Measurements from ENCODE around the gene AFMID. TPM values are rescaled to one million over a fixed set of nuclear protein-coding genes. Genes with fewer than 3 reads are reported as not detected.

The AFMID gene
- total and polyA plus RNA-seq, 9 of the 15 experiments (the other 6 are each of a cell fraction or from before 2014, with no cell fraction given) = 62.1 to 188 (median 74.4) TPM

DNA sequence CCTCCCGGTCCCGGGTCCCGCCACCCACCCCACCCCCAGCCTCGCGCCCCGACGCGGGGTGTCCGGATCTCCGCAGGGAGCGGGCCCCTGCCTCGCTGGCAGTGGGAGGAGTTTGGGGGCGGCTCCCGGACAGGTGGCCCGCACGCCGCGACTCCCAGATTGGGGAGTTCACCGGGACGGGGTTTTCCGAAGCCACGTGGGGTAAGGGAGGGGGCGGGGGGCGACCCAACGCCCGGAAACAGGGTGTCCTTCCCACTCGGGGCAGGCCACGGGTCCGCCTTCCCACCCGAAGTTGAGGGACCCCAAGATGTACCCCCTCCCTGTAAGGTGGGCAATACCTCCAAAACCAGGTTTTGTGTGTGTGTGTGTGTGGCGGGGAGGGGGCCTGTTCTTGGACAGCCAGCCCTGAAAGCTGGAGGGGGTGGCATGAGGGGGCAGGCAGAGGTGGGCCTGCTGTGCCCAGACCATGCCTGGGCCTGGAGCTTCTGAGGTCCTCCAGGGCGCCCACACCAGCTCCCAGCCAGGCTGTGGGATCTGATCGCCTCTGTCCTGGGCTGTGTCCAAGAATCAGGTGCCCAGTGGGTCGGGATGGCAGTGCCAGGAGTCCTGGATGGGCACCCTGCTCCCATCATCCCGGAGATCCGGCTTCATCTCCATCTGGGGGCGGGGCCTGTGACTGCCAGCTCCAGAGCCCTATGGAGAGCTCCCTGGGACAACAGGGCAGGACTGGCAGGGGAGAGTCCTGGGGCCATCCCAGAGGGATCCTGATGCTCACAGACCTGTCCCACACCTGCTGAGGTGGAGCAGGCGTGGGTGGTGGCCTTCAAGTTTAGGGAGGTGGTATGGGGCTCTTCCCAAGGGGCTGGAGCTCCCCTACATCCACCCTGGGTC, 18.0 kb upstream of the AFMID start (continued):
- TF ChIP-seq, protein P1, sequence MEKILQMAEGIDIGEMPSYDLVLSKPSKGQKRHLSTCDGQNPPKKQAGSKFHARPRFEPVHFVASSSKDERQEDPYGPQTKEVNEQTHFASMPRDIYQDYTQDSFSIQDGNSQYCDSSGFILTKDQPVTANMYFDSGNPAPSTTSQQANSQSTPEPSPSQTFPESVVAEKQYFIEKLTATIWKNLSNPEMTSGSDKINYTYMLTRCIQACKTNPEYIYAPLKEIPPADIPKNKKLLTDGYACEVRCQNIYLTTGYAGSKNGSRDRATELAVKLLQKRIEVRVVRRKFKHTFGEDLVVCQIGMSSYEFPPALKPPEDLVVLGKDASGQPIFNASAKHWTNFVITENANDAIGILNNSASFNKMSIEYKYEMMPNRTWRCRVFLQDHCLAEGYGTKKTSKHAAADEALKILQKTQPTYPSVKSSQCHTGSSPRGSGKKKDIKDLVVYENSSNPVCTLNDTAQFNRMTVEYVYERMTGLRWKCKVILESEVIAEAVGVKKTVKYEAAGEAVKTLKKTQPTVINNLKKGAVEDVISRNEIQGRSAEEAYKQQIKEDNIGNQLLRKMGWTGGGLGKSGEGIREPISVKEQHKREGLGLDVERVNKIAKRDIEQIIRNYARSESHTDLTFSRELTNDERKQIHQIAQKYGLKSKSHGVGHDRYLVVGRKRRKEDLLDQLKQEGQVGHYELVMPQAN (IDR thresholded peaks at IDR 0.05; ENCODE audit: borderline replicate concordance) = peak; percentile 73
- TF ChIP-seq CSDE1 (IDR thresholded peaks at IDR 0.05) = no peak

DNA sequence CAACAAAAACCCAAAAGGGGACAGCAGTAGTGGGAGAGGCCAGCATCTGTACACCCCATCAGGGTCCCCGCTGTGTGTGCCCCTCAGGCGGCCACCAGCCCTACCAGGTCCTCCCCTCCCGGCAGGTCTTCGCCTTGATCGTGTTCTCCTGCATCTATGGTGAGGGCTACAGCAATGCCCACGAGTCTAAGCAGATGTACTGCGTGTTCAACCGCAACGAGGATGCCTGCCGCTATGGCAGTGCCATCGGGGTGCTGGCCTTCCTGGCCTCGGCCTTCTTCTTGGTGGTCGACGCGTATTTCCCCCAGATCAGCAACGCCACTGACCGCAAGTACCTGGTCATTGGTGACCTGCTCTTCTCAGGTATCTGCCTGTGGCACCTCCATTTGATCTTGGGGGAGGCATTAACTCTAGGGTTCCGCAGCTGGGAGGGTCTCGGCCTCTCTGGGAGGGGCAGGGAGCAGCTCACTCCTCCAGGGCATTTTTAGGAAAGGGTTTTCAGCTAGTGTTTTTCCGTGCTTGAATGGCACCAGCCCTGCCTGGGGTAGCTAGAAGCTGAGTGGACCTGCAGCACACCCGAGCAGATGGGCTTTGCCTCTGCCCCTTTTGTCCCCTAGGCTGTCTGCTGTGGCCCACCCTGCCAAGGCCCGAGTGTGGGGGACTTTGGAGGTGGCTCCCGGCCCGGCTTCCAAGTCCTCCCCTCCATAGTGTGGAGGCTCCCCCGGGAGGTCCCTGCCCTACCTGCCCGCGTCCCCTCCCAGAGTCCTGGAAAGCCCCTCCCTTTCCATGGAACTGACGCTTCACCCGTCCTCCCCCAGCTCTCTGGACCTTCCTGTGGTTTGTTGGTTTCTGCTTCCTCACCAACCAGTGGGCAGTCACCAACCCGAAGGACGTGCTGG, 16.2 kb upstream of the AFMID start:
- Histone ChIP-seq H2AFZ (ENCODE audit: low read depth, low read length) (no peak overlapping the region), H3K4me1 (replicated peaks in 1 of 2; ENCODE audit: control insufficient read depth in 2 of 2, insufficient read depth in 2 of 2, low read length in 2 of 2) (peaks cover 16 to 75% of the 10 kb centered on the region in 2 experiments; a peak in 4 of 5 replicates), H3K4me2 (ENCODE audit: insufficient read depth, low read length) (no peak overlapping the region), H3K4me3 (no peak overlapping the region), H3K9me3 (replicated peaks; ENCODE audit: control insufficient read depth, insufficient read depth, low read depth, low read length) (no peaks in the 10 kb centered on the region), H3K9me1 (ENCODE audit: control insufficient read depth, insufficient read depth, low read length) (peaks cover 5% of the 10 kb centered on the region), H3K9ac (ENCODE audit: insufficient read depth in 1 of 2, low read depth in 2 of 2, low read length in 2 of 2) (peak overlapping the region in 1 of 2 experiments; percentile 73; a peak in 2 of 4 replicates), H3K27ac (ENCODE audit: extremely low read depth, low read depth, low read length) (no peak overlapping the region; the same call in 2 of the 3 replicates), H4K20me1 (replicated peaks; ENCODE audit: control insufficient read depth, insufficient read depth, low read length) (peaks cover 17% of the 10 kb centered on the region), H3K27me3 (ENCODE audit: control insufficient read depth in 2 of 2, insufficient read depth in 2 of 2, low read length in 2 of 2) (no peaks in the 10 kb centered on the region), H3K36me3 (ENCODE audit: control insufficient read depth, insufficient read depth, low read length) (peaks cover 66% of the 10 kb centered on the region; the same call in 2 of the 3 replicates), H3K79me2 (ENCODE audit: control insufficient read depth, insufficient read depth, low read length) (peaks cover 38% of the 10 kb centered on the region)
- WGBS (ENCODE audit: insufficient coverage, low coverage, missing lambda C conversion rate) = 87% methylated on average over 18 of the region's 31 CpGs
- ChIA-PET CTCF (ENCODE audit: low intra/inter-chr PET ratio) (no interaction called here), POLR2A (interaction anchor here (0.7 to 2.4 kb wide), 7 partner anchors 13 to 102 kb away, joined by 3 to 16 read pairs (median 3); partner anchors contain the start of genes AFMID and TK1)
- ATAC-seq (no peak), FAIRE-seq (no peak), DNase-seq (ENCODE audit: extremely low read depth in 1 of 4, low spot score in 3 of 4) (no peak)
- intact Hi-C loops (cut with micrococcal nuclease) (no loop called here), in situ Hi-C loops (cut with MboI) (loop anchor here (5.0 kb wide), 1 partner anchor 59 kb away; no protein-coding TSS in a partner anchor)
- BruUV-seq (replicated peaks) = no TSS peak
- TF ChIP-seq ZNF79 (CRISPR knock-in tag; IDR thresholded peaks at IDR 0.05; ENCODE audit: low read depth) = no peak
- TF ChIP-seq MAZ (CRISPR knock-in tag; conservative IDR thresholded peaks at IDR 0.05 in 1 of 2, IDR thresholded peaks at IDR 0.05 in 1 of 2) = peak in 1 of 2 experiments; percentile 17; a peak in 1 of 4 replicates
- TF ChIP-seq, protein P2, sequence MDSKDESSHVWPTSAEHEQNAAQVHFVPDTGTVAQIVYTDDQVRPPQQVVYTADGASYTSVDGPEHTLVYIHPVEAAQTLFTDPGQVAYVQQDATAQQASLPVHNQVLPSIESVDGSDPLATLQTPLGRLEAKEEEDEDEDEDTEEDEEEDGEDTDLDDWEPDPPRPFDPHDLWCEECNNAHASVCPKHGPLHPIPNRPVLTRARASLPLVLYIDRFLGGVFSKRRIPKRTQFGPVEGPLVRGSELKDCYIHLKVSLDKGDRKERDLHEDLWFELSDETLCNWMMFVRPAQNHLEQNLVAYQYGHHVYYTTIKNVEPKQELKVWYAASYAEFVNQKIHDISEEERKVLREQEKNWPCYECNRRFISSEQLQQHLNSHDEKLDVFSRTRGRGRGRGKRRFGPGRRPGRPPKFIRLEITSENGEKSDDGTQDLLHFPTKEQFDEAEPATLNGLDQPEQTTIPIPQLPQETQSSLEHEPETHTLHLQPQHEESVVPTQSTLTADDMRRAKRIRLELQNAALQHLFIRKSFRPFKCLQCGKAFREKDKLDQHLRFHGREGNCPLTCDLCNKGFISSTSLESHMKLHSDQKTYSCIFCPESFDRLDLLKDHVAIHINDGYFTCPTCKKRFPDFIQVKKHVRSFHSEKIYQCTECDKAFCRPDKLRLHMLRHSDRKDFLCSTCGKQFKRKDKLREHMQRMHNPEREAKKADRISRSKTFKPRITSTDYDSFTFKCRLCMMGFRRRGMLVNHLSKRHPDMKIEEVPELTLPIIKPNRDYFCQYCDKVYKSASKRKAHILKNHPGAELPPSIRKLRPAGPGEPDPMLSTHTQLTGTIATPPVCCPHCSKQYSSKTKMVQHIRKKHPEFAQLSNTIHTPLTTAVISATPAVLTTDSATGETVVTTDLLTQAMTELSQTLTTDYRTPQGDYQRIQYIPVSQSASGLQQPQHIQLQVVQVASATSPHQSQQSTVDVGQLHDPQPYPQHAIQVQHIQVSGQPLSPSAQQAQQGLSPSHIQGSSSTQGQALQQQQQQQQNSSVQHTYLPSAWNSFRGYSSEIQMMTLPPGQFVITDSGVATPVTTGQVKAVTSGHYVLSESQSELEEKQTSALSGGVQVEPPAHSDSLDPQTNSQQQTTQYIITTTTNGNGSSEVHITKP (IDR thresholded peaks at IDR 0.05; ENCODE audit: partially characterized antibody) = peak; percentile 16
- TF ChIP-seq ZNF354B (CRISPR knock-in tag; IDR thresholded peaks at IDR 0.05) = no peak
- no peak for TF ChIP-seq ESRRA (IDR thresholded peaks at IDR 0.05; ENCODE audit: borderline replicate concordance, low read depth)
- TF ChIP-seq RBFOX2 (IDR thresholded peaks at IDR 0.05; ENCODE audit: low read depth, low read length) = peak; percentile 45
- peak; percentile 77 for TF ChIP-seq POLR2G (IDR thresholded peaks at IDR 0.05; ENCODE audit: low read depth, low read length)
- TF ChIP-seq GABPB1 (CRISPR knock-in tag; IDR thresholded peaks at IDR 0.05) = 0 out of 2 replicates have a peak, but pooled peaks have one; percentile 21
- no peak for TF ChIP-seq LARP7 (IDR thresholded peaks at IDR 0.05)
- TF ChIP-seq POLR2A (conservative IDR thresholded peaks at IDR 0.05) = peak; percentile 6; the same call in 1 of the 2 replicates
- no peak for TF ChIP-seq BMI1 (IDR thresholded peaks at IDR 0.05; ENCODE audit: low read length)
